Effector memory CD4-positive, alpha-beta T cell (primary cell): ENCODE results near the gene CFAP73.
"Not testable (repeated sequence)": the region's sequence is repeated elsewhere in the genome, so short reads cannot be mapped to it uniquely, and the experiment has no call there.

Experiments used
- DNase-seq, 3 donors: peaks; one replicate each; pipeline ENCODE4 v3.0.0-alpha.2; 2020
- H3K27ac ChIP-seq: 2 replicates; pipeline ENCODE4 v1.7.0; 2013; ENCODE audit warnings: mild to moderate bottlenecking, low read length, moderate library complexity; ENCODE audit not compliant: insufficient read depth, poor library complexity, severe bottlenecking
- H3K27me3 ChIP-seq: replicated peaks from 2 replicates; pipeline ENCODE4 v1.7.0; 2013; ENCODE audit warnings: mild to moderate bottlenecking, low read length; ENCODE audit not compliant: insufficient read depth, control insufficient read depth, poor library complexity, severe bottlenecking
- H3K36me3 ChIP-seq: 2 replicates; pipeline ENCODE4 v1.7.0; 2013; ENCODE audit warnings: mild to moderate bottlenecking, low read length, moderate library complexity; ENCODE audit not compliant: control insufficient read depth, insufficient read depth
- H3K4me1 ChIP-seq: 2 replicates; pipeline ENCODE4 v1.7.0; 2013; ENCODE audit warnings: low read length, mild to moderate bottlenecking; ENCODE audit not compliant: control insufficient read depth, insufficient read depth, poor library complexity, severe bottlenecking
- H3K4me3 ChIP-seq: 2 replicates; pipeline ENCODE4 v1.7.0; 2013; ENCODE audit warnings: low read length, low read depth, mild to moderate bottlenecking; ENCODE audit not compliant: insufficient read depth, poor library complexity, severe bottlenecking
- H3K9me3 ChIP-seq: 2 replicates; pipeline ENCODE4 v1.7.0; 2013; ENCODE audit warnings: mild to moderate bottlenecking, low read length, moderate library complexity; ENCODE audit not compliant: control insufficient read depth

CFAP73 gene

DNA sequence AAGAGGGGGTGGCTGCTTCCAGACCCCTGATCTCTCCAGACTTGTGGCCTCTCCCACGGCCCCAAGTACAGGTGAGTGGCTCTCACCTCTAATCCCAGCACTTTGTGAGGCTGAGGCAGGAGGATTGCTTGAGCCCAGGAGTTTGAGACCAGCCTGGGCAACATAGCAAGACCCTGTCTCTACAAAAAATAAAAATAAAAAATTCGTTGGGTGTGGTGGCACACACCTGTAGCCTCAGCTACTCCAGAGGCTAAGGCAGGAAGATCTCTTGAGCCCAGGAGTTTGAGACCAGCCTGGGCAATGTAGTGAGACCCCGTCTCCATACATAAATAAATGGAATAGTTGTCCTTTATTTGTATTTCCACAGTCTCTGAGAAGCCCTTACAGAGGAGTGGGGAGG is 7.8 kb upstream of the CFAP73 start:
- not testable (repeated sequence) for H3K4me1 ChIP-seq, DNase-seq, H3K27me3 ChIP-seq, H3K36me3 ChIP-seq, H3K4me3 ChIP-seq, H3K27ac ChIP-seq, H3K9me3 ChIP-seq

DNA sequence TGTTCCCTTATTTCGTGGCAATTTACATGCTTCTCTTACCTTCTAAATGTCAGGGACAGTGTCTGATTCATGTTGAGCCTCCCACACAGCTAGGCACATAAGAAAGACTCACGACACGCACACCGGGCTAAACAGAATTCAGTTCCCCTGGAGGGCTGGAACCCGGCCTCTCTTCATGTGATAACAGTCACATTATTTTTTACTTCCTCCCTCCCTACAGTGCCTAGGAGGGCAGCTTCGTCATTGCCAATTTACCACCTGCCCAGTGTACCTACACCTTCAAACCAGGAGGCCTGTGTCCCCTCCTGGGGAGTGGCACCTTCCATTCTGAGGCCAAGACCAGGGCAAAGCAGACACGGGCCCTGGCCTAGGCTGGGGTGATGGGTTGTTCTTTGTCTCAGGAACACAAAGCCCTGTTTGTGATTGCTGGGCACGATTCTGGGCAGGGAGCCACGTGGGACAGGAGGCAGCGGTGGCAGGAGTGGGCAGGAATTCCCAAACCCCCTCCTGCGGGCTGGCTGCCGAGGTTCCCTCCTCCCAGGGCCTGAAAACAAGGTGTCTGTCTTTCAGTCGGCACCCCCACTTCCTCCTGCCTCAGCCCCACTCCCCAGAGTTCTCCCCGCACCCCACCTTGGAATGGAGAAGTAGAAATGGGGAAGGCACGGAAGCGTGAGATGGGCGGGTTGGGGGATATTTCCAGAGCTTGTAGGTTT is 7.2 kb upstream of the CFAP73 start:
- H3K9me3 ChIP-seq: no peaks in the 10 kb centered on the region
- no peak for DNase-seq
- H3K27me3 ChIP-seq: no peaks in the 10 kb centered on the region
- no peak overlapping the region for H3K27ac ChIP-seq
- no peaks in the 10 kb centered on the region for H3K4me1 ChIP-seq
- no peaks in the 10 kb centered on the region for H3K36me3 ChIP-seq
- H3K4me3 ChIP-seq: no peak overlapping the region

DNA sequence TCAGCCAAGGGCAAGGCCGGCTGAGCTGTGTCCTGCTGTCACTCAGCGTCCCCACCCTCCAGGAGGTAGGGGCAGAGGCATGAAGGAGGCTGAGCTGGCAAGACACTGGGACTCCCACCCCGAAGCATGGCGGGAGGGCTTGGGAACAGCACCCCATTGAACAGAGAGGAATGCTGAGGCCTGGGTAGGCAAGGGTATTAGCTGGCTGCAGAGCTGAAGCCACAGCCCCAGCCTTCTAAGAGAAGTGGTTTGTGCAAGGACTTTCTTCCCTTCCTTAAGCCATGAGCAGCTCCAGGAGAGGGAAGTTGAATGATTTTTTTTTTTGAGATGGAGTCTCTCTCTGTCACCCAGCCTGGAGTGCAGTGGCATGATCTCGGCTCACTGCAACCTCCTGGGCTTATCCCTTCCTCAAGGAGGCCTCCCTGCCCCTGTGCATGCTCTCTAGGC is 6.6 kb upstream of the CFAP73 start:
- Histone ChIP-seq H3K4me3 (no peak overlapping the region), H3K27ac (no peak overlapping the region), H3K9me3 (no peaks in the 10 kb centered on the region), H3K27me3 (no peaks in the 10 kb centered on the region), H3K36me3 (no peaks in the 10 kb centered on the region), H3K4me1 (no peaks in the 10 kb centered on the region)
- DNase-seq: no peak

DNA sequence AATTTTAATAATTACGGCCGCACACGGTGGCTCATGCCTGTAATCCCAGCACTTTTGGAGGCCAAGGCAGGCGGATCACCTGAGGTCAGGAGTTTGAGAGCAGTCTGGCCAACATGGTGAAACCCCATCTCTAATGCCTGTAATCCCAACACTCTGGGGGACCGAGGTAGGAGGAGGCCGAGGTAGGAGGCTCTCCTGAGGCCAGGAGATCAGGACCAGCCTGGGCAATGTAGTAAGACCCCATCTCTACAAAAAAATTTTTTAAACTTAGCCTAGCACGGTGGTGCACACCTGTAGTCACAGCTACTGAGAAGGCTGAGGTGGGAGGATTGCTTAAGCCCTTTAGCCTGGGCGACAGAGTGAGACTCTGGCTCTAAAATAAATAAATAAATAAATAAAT is 5.6 kb upstream of the CFAP73 start:
- no peak for DNase-seq
- Histone ChIP-seq H3K9me3 (no peaks in the 10 kb centered on the region), H3K27me3 (no peaks in the 10 kb centered on the region), H3K36me3 (no peaks in the 10 kb centered on the region), H3K4me3 (no peak overlapping the region), H3K27ac (no peak overlapping the region), H3K4me1 (no peaks in the 10 kb centered on the region)

DNA sequence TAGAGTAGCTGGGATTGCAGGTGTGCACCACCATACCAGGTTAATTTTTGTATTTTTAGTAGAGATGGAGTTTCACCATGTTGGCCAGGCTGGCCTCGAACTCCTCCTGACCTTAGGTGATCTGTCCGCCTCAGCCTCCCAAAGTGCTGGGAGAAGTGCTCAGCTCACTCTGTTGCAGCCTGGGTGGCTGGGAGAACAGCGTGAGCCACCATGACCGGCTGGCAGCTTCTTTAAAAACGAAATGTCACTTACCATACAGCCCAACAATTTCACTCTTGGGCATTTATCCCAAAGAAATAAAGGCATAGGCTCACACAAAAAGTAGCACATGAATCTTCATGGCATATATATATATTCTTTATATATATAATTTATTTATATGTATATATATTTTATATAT is 4.7 kb upstream of the CFAP73 start:
- DNase-seq: no peak
- Histone ChIP-seq H3K36me3 (no peaks in the 10 kb centered on the region), H3K27me3 (no peaks in the 10 kb centered on the region), H3K9me3 (no peaks in the 10 kb centered on the region), H3K27ac (no peak overlapping the region), H3K4me1 (no peaks in the 10 kb centered on the region), H3K4me3 (no peak overlapping the region)

DNA sequence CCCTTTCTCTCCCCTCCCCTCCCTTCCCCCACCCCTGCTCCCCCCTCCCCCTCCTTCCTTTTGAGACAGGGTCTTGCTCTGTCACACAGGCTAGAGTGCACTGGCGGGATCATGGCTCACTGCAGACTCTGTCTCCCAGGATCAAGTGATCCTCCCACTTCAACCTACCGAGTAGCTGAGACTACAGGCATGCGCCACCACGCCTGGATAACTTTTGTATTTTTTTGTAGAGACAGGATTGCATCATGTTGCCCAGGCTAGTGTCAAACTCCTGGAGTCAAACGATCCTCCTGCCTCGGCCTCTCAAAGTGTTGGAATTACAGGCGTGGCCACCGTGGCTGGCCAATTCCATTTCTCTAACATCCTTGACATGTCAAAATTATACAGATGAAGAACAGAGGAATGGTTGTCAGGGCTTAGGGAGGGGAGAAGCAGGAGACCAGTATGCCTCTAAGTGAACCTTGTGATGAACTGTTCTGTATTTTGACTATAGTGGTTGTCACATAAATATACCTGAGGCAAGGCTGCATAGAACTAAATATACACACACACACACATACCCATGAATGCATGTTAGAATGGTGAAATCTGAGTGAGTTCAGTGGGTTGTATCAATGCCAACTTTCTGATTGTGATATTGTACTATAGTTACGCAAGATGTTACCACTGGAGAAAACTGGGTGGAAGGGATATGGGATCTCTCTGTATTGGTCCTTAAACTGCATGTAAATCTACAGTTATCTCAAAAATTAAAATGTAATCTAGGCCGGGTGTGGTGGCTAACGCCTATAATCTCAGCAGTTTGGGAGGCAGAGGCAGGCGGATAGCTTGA is 3.6 kb upstream of the CFAP73 start:
- Histone ChIP-seq H3K36me3 (no peaks in the 10 kb centered on the region), H3K27me3 (no peaks in the 10 kb centered on the region)

DNA sequence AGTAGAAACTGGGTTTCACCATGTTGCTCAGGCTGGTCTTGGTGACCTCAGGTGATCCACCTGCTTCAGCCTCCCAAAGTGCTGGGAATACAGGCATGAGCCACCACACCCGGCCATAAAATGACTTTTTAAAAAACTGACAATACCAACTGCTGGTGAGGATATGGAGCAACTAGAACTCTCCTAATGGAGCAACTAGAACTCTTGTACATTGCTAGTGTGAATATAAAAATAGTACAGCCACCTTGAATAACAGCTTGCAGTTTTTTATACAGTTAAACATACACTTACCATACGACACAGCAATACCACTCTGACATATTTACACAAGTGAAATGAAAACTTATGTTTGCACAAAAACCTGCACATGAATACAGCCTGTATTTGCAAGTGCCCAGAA is 2.5 kb upstream of the CFAP73 start:
- Histone ChIP-seq H3K4me3 (no peak overlapping the region), H3K9me3 (no peaks in the 10 kb centered on the region), H3K27me3 (no peaks in the 10 kb centered on the region), H3K4me1 (no peaks in the 10 kb centered on the region), H3K36me3 (no peaks in the 10 kb centered on the region), H3K27ac (no peak overlapping the region)
- no peak for DNase-seq

More for the DNA sequence above, 3.6 kb upstream of the CFAP73 start:
- Histone ChIP-seq H3K27ac (no peak overlapping the region), H3K4me1 (no peaks in the 10 kb centered on the region), H3K9me3 (no peaks in the 10 kb centered on the region), H3K4me3 (no peak overlapping the region)
- DNase-seq: no peak

DNA sequence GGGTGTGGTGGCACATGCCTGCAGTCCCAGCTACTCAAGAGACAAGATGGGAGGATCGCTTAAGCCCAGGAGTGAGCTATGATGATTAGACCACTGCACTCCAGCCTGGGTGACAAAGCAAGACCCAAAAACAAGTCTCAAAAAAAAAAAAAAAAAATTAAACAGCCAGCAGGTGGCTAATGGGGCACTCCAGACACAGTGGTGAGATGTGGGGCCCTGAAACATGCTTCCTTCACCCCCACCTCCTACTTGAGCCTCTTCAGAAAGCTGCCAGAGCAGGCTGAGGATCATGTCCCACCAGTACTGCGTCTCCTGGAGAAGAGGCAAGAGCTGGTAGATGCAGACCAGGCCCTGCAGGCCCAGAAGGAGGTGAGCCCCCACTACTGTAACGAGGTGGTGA is 2.1 kb downstream of the CFAP73 start:
- H3K9me3 ChIP-seq: no peaks in the 10 kb centered on the region
- no peak for DNase-seq
- H3K4me1 ChIP-seq: peaks cover 18% of the 10 kb centered on the region
- no peak overlapping the region for H3K4me3 ChIP-seq
- no peaks in the 10 kb centered on the region for H3K36me3 ChIP-seq
- no peak overlapping the region for H3K27ac ChIP-seq
- no peaks in the 10 kb centered on the region for H3K27me3 ChIP-seq

DNA sequence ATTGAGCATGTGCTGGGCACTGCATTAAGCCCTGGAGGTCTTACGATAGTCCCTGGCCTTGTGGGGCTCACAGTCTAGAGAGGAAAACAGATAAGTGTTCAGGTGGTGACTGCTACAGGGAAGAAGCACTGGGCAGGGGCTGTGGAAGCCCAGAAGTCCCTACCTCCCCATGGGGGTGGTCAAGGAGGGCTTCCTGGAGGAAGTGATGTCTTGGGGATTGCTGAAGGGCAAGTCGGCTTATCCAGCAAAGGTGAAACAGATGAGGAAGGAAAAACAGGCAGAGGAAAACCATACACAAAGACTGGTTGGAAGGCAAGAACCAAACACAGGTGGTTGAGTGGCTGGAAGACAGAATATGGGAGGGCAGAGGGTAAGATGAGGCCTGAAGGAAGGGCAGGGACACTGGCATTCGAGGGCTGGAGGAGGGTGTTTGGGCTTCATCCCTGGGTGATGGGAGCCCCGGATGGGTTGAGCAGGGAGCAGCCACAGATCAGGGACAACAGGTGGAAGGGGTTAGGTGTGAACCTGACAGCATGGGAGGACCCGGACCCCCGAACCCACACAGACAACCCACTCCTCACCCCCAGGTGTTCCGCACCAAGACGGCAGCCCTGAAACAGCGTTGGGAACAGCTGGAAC is 2.8 kb downstream of the CFAP73 start:
- Histone ChIP-seq H3K36me3 (no peaks in the 10 kb centered on the region), H3K27me3 (no peaks in the 10 kb centered on the region), H3K9me3 (no peaks in the 10 kb centered on the region), H3K4me3 (peak overlapping the region; percentile 64), H3K27ac (no peak overlapping the region), H3K4me1 (peaks cover 18% of the 10 kb centered on the region)
- no peak for DNase-seq
